HL-60 (cell line): Measurements from ENCODE around the gene FAHD2A.

Experiments used
- CTCF ChIP-seq: IDR thresholded peaks from one replicate; pipeline ENCODE4 v1.5.1; 2011; ENCODE audit warnings: low read length, control low read depth, inconsistent platforms; ENCODE audit not compliant: insufficient read depth
- POLR2AphosphoS5 ChIP-seq: IDR thresholded peaks from 2 replicates; pipeline ENCODE4 v1.6.1; 2012; ENCODE audit warnings: low read depth
- TF ChIP-seq, protein P1 (sequence below): IDR thresholded peaks from 2 replicates; pipeline ENCODE4 v1.6.1; 2012; ENCODE audit warnings: low read depth; ENCODE audit not compliant: insufficient replicate concordance

DNA sequence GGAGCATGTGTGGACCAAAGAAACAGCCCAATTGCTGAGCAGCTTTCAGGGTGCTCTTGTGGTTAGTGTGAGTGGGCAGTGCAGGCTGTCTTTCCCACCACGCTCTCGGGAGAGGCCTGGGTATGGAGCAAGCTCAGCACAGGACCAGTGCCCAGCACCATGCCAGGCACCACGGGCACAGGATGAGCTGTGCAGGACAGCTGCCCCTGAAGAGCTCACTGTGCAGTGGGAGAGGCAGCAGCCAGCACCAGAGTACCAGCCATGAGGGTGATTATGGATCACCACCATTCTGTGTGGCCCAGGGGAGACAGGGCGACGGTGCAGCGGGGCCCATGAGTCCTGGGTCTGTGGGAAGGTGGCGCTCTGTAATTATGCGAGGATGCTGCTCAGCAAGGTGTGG is 29.7 kb upstream of the FAHD2A start:
- TF ChIP-seq POLR2AphosphoS5, result no peak
- no peak for TF ChIP-seq CTCF
- TF ChIP-seq, protein P1, sequence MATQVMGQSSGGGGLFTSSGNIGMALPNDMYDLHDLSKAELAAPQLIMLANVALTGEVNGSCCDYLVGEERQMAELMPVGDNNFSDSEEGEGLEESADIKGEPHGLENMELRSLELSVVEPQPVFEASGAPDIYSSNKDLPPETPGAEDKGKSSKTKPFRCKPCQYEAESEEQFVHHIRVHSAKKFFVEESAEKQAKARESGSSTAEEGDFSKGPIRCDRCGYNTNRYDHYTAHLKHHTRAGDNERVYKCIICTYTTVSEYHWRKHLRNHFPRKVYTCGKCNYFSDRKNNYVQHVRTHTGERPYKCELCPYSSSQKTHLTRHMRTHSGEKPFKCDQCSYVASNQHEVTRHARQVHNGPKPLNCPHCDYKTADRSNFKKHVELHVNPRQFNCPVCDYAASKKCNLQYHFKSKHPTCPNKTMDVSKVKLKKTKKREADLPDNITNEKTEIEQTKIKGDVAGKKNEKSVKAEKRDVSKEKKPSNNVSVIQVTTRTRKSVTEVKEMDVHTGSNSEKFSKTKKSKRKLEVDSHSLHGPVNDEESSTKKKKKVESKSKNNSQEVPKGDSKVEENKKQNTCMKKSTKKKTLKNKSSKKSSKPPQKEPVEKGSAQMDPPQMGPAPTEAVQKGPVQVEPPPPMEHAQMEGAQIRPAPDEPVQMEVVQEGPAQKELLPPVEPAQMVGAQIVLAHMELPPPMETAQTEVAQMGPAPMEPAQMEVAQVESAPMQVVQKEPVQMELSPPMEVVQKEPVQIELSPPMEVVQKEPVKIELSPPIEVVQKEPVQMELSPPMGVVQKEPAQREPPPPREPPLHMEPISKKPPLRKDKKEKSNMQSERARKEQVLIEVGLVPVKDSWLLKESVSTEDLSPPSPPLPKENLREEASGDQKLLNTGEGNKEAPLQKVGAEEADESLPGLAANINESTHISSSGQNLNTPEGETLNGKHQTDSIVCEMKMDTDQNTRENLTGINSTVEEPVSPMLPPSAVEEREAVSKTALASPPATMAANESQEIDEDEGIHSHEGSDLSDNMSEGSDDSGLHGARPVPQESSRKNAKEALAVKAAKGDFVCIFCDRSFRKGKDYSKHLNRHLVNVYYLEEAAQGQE, result no peak
